HG02798 (cell line): ENCODE data around the gene SLC12A2.

Experiments
- ATAC-seq: cut with Tn5 transposase; IDR thresholded peaks from one replicate; pipeline ENCODE4 v1.9.1; 2021; ENCODE audit warnings: mild to moderate bottlenecking; ENCODE audit not compliant: unreplicated experiment, poor library complexity

Gene SLC12A2

GRCh38 chr5:128083033-128083810 lies at the start of gene SLC12A2:
Gene SLC12A2 (plus strand): TSS chr5:128083766. CDS start chr5:128083955, 189 bp downstream.
- ATAC-seq, result peak; percentile 66

- no peak for ATAC-seq
Observed at GRCh38 chr5:128035689-128036088, 47.9 kb upstream of the SLC12A2 start.

- ATAC-seq, result no peak
Observed at GRCh38 chr5:128036950-128037349, 46.6 kb upstream of the SLC12A2 start.

- ATAC-seq, result no peak
Observed at GRCh38 chr5:128038643-128039042, 44.9 kb upstream of the SLC12A2 start.

GRCh38 chr5:128040927-128041326 lies 42.6 kb upstream of the SLC12A2 start:
- no peak for ATAC-seq

- no peak for ATAC-seq
Observed at GRCh38 chr5:128052780-128053179, 30.8 kb upstream of the SLC12A2 start.

GRCh38 chr5:128053291-128053954 lies 30.1 kb upstream of the SLC12A2 start:
- no peak for ATAC-seq

GRCh38 chr5:128060644-128061385 lies 22.8 kb upstream of the SLC12A2 start:
- no peak for ATAC-seq

GRCh38 chr5:128062172-128062746 lies 21.3 kb upstream of the SLC12A2 start:
- no peak for ATAC-seq

GRCh38 chr5:128074171-128074570 lies 9.4 kb upstream of the SLC12A2 start:
- ATAC-seq, result no peak

- ATAC-seq, result no peak
Observed at GRCh38 chr5:128074953-128075352, 8.6 kb upstream of the SLC12A2 start.

- ATAC-seq, result no peak
Observed at GRCh38 chr5:128077526-128077925, 6.0 kb upstream of the SLC12A2 start.

- no peak for ATAC-seq
Observed at GRCh38 chr5:128081111-128081851, 2.3 kb upstream of the SLC12A2 start.

- no peak for ATAC-seq
Observed at GRCh38 chr5:128082551-128083032, 974 bp upstream of the SLC12A2 start.

- peak; percentile 36 for ATAC-seq
Observed at GRCh38 chr5:128083811-128084227, 253 bp downstream of the SLC12A2 start.

- ATAC-seq, result peak; percentile 27
Observed at GRCh38 chr5:128084228-128085167, 932 bp downstream of the SLC12A2 start.

GRCh38 chr5:128085413-128085812 lies 1.8 kb downstream of the SLC12A2 start:
- no peak for ATAC-seq

- ATAC-seq, result no peak
Observed at GRCh38 chr5:128091579-128091978, 8.0 kb downstream of the SLC12A2 start.

GRCh38 chr5:128092144-128092543 lies 8.6 kb downstream of the SLC12A2 start:
- no peak for ATAC-seq
